Vagina (tissue), 2 donors: Measurements from ENCODE around the gene GIPC2. TPM values are rescaled to one million over a fixed set of nuclear protein-coding genes. Genes with fewer than 3 reads are reported as not detected.

Experiments
- DNase-seq, 2 donors: peaks; one replicate each; pipeline ENCODE4 v3.0.0-alpha.2; 2017; ENCODE audit errors: extremely low spot score in 2 of 2
- H3K27ac ChIP-seq: fragments of 200-600 bp; sonication (generic); one replicate; pipeline ENCODE4 v1.5.1; 2019
- H3K27me3 ChIP-seq: fragments of 200-600 bp; sonication (generic); one replicate; pipeline ENCODE4 v1.5.1; 2019
- H3K36me3 ChIP-seq, 2 donors: fragments of 200-600 bp; sonication (generic); one replicate each; pipeline ENCODE4 v1.5.1; 2017 to 2019
- H3K4me1 ChIP-seq: fragments of 200-600 bp; sonication (generic); one replicate; pipeline ENCODE4 v1.5.1; 2019
- H3K4me3 ChIP-seq, 2 donors: fragments of 200-600 bp; sonication (generic); 1 replicate in 1 of 2; 2 replicates in 1 of 2; pipeline ENCODE4 v1.5.1; 2016 to 2019
- H3K9me3 ChIP-seq: fragments of 200-600 bp; sonication (generic); one replicate; pipeline ENCODE4 v1.5.1; 2019
- POLR2A ChIP-seq, 2 donors: fragments of 450-650 bp; IDR thresholded peaks; one replicate each; pipeline ENCODE4 v1.6.1; 2017; ENCODE audit warnings: antibody characterized with exemption in 2 of 2, mild to moderate bottlenecking in 2 of 2, moderate library complexity in 2 of 2
- POLR2AphosphoS5 ChIP-seq, 2 donors: sonication (generic); formaldehyde crosslinking; IDR thresholded peaks; one replicate each; pipeline ENCODE4 v1.9.0; 2017; ENCODE audit warnings: antibody characterized with exemption in 2 of 2, mild to moderate bottlenecking in 2 of 2, low read depth in 1 of 2; ENCODE audit not compliant: insufficient read depth in 1 of 2
- intact Hi-C: fragments of 100-400 bp; cut with DNase I; formaldehyde crosslinking; loops from one replicate; pipeline ENCODE4 v1.15.1; 2023
- total RNA-seq: library from RNA; depleted of rRNA; stranded (reverse); fragments of >200 nt; gene quantifications from one replicate; pipeline ENCODE4 v1.2.3, GENCODE V29; 2016
- TF ChIP-seq, protein P1 (sequence below), 3 experiments: fragments of 450-650 bp in 2 of 3; fragments of 200-600 bp in 1 of 3; sonication (generic) in 1 of 3; IDR thresholded peaks; one replicate each; pipeline ENCODE4 v1.5.1; 2017 to 2019; ENCODE audit warnings: antibody characterized with exemption in 3 of 3, mild to moderate bottlenecking in 2 of 3, moderate library complexity in 2 of 3

GIPC2 gene
- total RNA-seq, 1 donor from 2014 or later: 2.7 TPM

DNA sequence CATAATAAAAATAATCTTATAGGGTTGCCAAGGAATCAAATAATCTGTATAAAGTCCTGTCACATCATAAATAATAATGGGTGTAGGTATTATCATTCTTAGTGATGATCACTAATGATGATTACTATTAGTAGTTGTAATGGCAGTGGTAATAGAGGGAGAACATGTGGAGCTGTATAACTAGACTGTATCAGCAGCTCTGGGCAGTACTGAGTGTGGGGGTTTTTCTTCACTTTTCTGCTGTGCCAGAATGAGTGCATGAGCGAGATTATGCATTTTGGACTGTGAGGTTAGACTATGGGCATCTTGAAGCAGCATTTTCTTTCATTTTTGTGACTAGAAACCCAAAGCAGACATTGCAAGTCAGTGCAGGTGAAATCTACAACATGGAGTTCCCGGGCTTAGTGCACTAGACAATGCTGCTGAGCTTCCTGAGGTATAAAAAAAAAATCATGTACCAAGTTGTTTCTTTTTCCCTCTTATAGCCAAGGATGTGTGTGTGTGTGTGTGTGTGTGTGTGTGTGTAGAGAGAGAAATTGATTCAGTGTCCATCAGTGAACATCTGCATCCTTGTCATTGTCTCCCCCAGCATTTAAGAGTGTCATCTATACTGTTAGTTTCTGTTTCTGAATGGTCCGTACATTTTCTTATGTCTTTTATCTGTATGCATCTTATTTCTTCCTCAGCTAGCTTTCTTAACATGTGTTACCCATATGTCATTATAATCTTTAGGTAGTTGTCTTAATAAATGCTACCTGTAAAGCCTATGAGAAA lies 86.6 kb downstream of the GIPC2 start:
- no peaks in the 10 kb centered on the region for H3K36me3 ChIP-seq
- no peak overlapping the region for H3K27ac ChIP-seq
- TF ChIP-seq POLR2AphosphoS5 (IDR thresholded peaks at IDR 0.05; ENCODE audit: insufficient read depth in 1 of 2, low read depth in 1 of 2) (no peak), POLR2A (IDR thresholded peaks at IDR 0.05) (no peak)
- TF ChIP-seq, protein P1, sequence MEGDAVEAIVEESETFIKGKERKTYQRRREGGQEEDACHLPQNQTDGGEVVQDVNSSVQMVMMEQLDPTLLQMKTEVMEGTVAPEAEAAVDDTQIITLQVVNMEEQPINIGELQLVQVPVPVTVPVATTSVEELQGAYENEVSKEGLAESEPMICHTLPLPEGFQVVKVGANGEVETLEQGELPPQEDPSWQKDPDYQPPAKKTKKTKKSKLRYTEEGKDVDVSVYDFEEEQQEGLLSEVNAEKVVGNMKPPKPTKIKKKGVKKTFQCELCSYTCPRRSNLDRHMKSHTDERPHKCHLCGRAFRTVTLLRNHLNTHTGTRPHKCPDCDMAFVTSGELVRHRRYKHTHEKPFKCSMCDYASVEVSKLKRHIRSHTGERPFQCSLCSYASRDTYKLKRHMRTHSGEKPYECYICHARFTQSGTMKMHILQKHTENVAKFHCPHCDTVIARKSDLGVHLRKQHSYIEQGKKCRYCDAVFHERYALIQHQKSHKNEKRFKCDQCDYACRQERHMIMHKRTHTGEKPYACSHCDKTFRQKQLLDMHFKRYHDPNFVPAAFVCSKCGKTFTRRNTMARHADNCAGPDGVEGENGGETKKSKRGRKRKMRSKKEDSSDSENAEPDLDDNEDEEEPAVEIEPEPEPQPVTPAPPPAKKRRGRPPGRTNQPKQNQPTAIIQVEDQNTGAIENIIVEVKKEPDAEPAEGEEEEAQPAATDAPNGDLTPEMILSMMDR (IDR thresholded peaks at IDR 0.05): no peak
- no peaks in the 10 kb centered on the region for H3K4me1 ChIP-seq
- H3K9me3 ChIP-seq: no peaks in the 10 kb centered on the region
- H3K4me3 ChIP-seq: no peak overlapping the region
- intact Hi-C loops: loop anchor here (10.0 kb wide), 1 partner anchor 472 kb away; no protein-coding TSS in a partner anchor
- no peak for DNase-seq
- H3K27me3 ChIP-seq: no peaks in the 10 kb centered on the region

DNA sequence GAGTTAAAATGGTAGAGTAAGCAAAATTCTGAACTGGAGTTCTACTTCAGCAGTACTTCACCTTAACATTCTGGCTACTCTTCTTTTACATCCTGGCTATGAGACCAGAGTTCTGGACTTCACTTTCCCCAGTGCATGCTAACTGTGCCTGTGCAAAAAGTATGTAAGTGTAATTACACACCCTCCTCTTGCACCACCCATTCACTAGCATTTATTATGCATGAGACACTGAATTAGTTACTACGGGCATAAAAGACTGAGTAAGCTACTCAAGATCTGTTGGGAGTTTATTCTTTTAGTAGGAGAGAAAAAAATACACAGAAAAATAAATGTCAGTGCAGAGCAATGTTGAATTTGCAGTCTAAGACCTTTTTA lies 87.2 kb downstream of the GIPC2 start:
- H3K27me3 ChIP-seq: no peaks in the 10 kb centered on the region
- H3K4me3 ChIP-seq: no peak overlapping the region
- DNase-seq: no peak
- H3K36me3 ChIP-seq: no peaks in the 10 kb centered on the region
- intact Hi-C loops: loop anchor here (10.0 kb wide), 1 partner anchor 472 kb away; no protein-coding TSS in a partner anchor
- TF ChIP-seq POLR2AphosphoS5 (IDR thresholded peaks at IDR 0.05; ENCODE audit: insufficient read depth in 1 of 2, low read depth in 1 of 2): no peak
- TF ChIP-seq POLR2A (IDR thresholded peaks at IDR 0.05): no peak
- TF ChIP-seq, protein P1 (IDR thresholded peaks at IDR 0.05): no peak
- H3K27ac ChIP-seq: no peak overlapping the region
- no peaks in the 10 kb centered on the region for H3K4me1 ChIP-seq
- no peaks in the 10 kb centered on the region for H3K9me3 ChIP-seq

DNA sequence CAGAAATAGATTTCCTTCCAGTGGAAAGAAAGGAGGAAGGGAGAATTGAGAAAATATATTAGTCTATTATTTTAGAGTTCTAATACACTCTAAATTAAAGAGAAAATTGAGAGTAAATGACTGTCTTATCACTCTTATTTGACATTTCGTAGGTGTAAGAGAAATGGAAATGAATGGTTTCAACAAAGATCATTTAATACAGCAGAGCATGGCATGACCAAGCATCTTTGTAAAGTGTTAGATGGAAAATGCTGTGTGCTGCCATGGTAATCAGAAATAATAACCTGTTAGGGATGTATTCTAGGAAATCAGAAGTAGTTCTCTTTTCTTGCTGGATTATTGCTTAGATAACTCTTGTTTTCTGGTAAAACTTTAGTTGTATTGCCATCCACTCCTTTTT lies 90.9 kb downstream of the GIPC2 start:
- intact Hi-C loops: loop anchor here (10.0 kb wide), 1 partner anchor 468 kb away; no protein-coding TSS in a partner anchor
- Histone ChIP-seq H3K9me3 (no peaks in the 10 kb centered on the region), H3K4me1 (no peaks in the 10 kb centered on the region), H3K36me3 (no peaks in the 10 kb centered on the region), H3K27ac (no peak overlapping the region), H3K4me3 (no peak overlapping the region), H3K27me3 (no peaks in the 10 kb centered on the region)
- no peak for DNase-seq
- TF ChIP-seq, protein P1 (IDR thresholded peaks at IDR 0.05): no peak

DNA sequence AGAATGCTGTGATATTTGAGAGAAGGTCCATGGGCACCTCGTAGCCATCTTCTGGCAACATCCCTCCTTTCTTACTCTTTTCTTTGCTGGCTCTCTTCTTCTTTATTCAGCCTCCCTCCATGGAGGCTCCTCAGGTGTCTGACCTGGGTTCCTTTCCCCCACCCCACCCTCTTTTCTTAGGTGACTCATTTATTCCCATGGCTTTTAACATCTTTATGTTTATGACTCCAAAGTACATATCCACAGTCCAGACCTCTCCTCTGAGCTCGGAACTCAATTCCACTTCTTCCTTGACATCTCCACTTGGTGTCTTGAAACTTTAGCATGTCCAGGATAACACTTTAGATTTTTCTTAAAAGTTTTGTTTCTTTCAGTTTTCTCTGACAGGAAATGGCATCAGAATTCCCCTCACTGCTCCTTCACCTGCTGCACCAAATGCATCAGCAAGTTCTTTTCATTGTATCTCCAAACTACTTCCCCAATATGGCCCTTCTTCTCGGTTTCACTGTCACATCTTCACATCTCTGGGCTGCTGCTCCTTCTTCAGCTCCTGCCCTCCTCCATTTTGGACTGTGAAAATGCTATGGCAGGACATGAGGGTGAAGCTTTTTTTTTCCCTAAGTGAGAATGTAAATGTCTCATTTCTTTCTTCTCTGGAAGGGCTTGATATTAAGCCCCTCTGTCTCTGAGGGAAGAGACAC lies 95.9 kb downstream of the GIPC2 start:
- TF ChIP-seq, protein P1 (IDR thresholded peaks at IDR 0.05): no peak
- TF ChIP-seq POLR2A (IDR thresholded peaks at IDR 0.05) (no peak), POLR2AphosphoS5 (IDR thresholded peaks at IDR 0.05; ENCODE audit: insufficient read depth in 1 of 2, low read depth in 1 of 2) (no peak)
- Histone ChIP-seq H3K27ac (no peak overlapping the region), H3K36me3 (no peaks in the 10 kb centered on the region), H3K4me1 (no peaks in the 10 kb centered on the region), H3K27me3 (no peaks in the 10 kb centered on the region), H3K4me3 (no peak overlapping the region), H3K9me3 (no peaks in the 10 kb centered on the region)
- DNase-seq: no peak
- intact Hi-C loops: loop anchor here (10.0 kb wide), 1 partner anchor 533 kb away; no protein-coding TSS in a partner anchor

DNA sequence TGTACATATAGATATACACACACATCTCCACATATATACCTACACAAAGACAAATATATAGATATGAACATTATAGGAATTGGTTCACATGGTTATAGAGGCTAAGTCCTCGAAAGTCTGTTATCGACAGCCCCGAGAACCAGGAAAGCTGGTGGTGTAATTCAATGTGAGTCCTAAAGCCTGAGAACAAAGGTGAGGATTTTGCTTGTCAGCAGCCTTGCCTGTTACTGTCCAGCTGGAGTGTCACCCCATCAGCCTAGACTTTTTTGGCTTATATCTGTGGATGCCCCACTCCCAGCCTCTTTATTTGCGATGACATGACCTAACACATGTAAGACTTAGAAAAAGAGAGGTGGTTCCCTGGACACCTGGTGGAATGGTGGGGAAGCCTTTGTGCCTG lies 97.0 kb downstream of the GIPC2 start:
- H3K9me3 ChIP-seq: no peaks in the 10 kb centered on the region
- no peaks in the 10 kb centered on the region for H3K4me1 ChIP-seq
- intact Hi-C loops: loop anchor here (10.0 kb wide), 1 partner anchor 532 kb away; no protein-coding TSS in a partner anchor
- no peaks in the 10 kb centered on the region for H3K36me3 ChIP-seq
- no peak for DNase-seq
- no peak overlapping the region for H3K4me3 ChIP-seq
- TF ChIP-seq, protein P1 (IDR thresholded peaks at IDR 0.05): no peak
- TF ChIP-seq POLR2AphosphoS5 (IDR thresholded peaks at IDR 0.05; ENCODE audit: insufficient read depth in 1 of 2, low read depth in 1 of 2): no peak
- no peak for TF ChIP-seq POLR2A (IDR thresholded peaks at IDR 0.05)
- no peak overlapping the region for H3K27ac ChIP-seq
- H3K27me3 ChIP-seq: no peaks in the 10 kb centered on the region
